Measurements from ENCODE around the gene LNPEP.

The LNPEP gene

GRCh38 chr5:96920744-96921355, 15.0 kb upstream of the LNPEP start:
- intact Hi-C loops (cut with DNase I; ENCODE audit: low total_unique reads): no loop called here
- Histone ChIP-seq H3K9me3 (no peaks in the 10 kb centered on the region), H3K27ac (no peak overlapping the region), H3K36me3 (peaks cover 0 to 5% (median 0%) of the 10 kb centered on the region in 3 donors), H3K27me3 (no peaks in the 10 kb centered on the region), H3K4me1 (peaks cover 0 to 8% (median 3%) of the 10 kb centered on the region in 4 donors), H3K4me3 (no peak overlapping the region)
- DNase-seq: no peak
- TF ChIP-seq, protein P1, sequence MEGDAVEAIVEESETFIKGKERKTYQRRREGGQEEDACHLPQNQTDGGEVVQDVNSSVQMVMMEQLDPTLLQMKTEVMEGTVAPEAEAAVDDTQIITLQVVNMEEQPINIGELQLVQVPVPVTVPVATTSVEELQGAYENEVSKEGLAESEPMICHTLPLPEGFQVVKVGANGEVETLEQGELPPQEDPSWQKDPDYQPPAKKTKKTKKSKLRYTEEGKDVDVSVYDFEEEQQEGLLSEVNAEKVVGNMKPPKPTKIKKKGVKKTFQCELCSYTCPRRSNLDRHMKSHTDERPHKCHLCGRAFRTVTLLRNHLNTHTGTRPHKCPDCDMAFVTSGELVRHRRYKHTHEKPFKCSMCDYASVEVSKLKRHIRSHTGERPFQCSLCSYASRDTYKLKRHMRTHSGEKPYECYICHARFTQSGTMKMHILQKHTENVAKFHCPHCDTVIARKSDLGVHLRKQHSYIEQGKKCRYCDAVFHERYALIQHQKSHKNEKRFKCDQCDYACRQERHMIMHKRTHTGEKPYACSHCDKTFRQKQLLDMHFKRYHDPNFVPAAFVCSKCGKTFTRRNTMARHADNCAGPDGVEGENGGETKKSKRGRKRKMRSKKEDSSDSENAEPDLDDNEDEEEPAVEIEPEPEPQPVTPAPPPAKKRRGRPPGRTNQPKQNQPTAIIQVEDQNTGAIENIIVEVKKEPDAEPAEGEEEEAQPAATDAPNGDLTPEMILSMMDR (IDR thresholded peaks at IDR 0.05): no peak

DNA sequence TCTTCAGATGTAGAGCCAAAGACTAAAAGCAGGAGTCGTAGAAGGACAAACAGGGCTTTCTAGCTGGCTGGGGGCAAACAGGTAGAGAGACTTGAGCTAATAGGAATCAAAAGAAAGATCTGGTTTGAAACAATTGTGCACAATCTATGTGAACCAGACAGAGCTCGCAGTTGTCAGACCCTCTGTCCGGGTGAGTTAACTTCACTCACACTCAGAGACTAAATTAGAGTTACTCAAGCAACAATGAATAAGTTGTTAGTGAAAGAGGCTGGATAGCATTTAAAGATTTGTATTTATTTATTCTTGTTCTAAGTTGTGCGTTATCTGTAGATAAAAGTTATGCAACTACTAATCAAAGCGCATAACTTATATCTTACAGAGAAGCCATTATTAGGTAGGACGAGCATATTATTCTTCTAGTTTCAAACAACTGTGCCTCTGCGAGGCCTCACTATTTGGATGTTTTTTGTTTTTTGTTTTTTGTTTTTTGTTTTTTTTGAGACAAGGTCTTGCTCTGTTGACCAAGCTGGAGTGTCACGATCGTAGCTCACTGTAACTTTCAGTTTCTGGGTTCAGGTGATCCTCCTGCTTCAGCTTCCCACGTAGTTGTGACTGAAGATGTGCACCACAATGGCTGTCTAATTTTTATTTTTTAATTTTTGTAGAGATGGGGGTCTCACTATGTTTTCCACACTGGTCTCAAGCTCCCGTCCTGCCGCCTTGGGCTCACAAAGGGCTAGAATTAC, 13.2 kb upstream of the LNPEP start:
- peaks cover 0 to 8% (median 3%) of the 10 kb centered on the region in 4 donors for H3K4me1 ChIP-seq
- intact Hi-C loops (cut with DNase I; ENCODE audit: low total_unique reads): no loop called here
- TF ChIP-seq, protein P1 (IDR thresholded peaks at IDR 0.05): no peak
- H3K9me3 ChIP-seq: no peaks in the 10 kb centered on the region
- H3K27me3 ChIP-seq: no peaks in the 10 kb centered on the region
- no peak for DNase-seq
- H3K27ac ChIP-seq: no peak overlapping the region
- no peak overlapping the region for H3K4me3 ChIP-seq
- no peaks in the 10 kb centered on the region for H3K36me3 ChIP-seq

DNA sequence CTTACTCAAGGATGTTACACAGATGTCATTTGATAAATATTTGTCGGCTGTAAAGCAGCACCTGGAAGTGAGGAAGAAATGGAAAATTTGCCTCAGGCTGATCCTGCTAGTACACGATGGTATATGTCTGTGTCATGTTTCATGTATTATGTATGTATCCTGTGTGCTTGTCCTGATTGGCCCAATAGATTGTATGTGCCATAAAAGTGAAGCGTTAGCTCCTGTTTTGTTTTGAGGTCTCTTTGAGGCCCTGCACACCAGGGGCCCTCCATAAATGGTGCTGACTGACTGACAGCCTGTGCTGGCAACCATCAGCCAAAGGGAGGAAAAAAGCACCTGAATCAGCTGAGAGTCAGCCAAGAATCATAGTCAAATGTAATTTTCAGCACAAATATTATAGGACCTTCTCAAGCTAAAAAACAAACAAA, 11.8 kb upstream of the LNPEP start:
- Histone ChIP-seq H3K4me1 (peaks cover 0 to 8% (median 3%) of the 10 kb centered on the region in 4 donors), H3K27me3 (no peaks in the 10 kb centered on the region), H3K4me3 (no peak overlapping the region), H3K27ac (no peak overlapping the region), H3K9me3 (no peaks in the 10 kb centered on the region), H3K36me3 (no peaks in the 10 kb centered on the region)
- TF ChIP-seq, protein P1 (IDR thresholded peaks at IDR 0.05): no peak
- intact Hi-C loops (cut with DNase I; ENCODE audit: low total_unique reads): no loop called here
- DNase-seq: no peak

DNA sequence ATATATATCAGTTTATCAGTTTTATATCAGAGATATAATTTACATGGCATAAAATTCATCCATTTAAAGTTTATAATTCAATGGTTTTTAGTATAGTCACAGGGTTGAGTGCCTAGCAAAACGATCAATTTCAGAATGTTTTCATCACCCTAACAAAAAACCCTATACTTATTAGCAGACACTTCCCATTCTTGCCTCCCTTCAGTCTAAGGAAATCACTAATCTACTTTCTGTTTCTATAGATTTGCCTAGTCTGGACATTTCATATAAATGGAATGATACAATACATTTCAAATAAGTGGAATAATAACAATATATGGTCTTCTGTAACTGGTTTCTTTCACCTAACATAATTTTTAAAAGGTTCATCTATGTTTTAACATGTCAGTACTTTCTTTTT, 9.6 kb upstream of the LNPEP start:
- no peaks in the 10 kb centered on the region for H3K27me3 ChIP-seq
- intact Hi-C loops (cut with DNase I; ENCODE audit: low total_unique reads): no loop called here

GRCh38 chr5:96927008-96927407, 8.9 kb upstream of the LNPEP start:
- no peaks in the 10 kb centered on the region for H3K4me1 ChIP-seq
- intact Hi-C loops (cut with DNase I; ENCODE audit: low total_unique reads): no loop called here
- H3K27me3 ChIP-seq: no peaks in the 10 kb centered on the region
- TF ChIP-seq, protein P1 (IDR thresholded peaks at IDR 0.05): no peak
- H3K27ac ChIP-seq: no peak overlapping the region
- no peak for DNase-seq
- no peaks in the 10 kb centered on the region for H3K9me3 ChIP-seq
- no peaks in the 10 kb centered on the region for H3K36me3 ChIP-seq
- no peak overlapping the region for H3K4me3 ChIP-seq

More for the DNA sequence above, 9.6 kb upstream of the LNPEP start:
- no peak overlapping the region for H3K4me3 ChIP-seq
- no peaks in the 10 kb centered on the region for H3K36me3 ChIP-seq
- TF ChIP-seq, protein P1 (IDR thresholded peaks at IDR 0.05): no peak
- no peak overlapping the region for H3K27ac ChIP-seq
- DNase-seq: no peak
- H3K4me1 ChIP-seq: peaks cover 0 to 5% (median 2%) of the 10 kb centered on the region in 4 donors
- no peaks in the 10 kb centered on the region for H3K9me3 ChIP-seq
